Adipocyte (in vitro differentiated cells): ENCODE data around the gene CUBN.

ENCODE experiments used
- DNase-seq: peaks from one replicate; pipeline ENCODE4 v3.0.0-alpha.2; 2015; ENCODE audit warnings: low read depth
- H3K27me3 ChIP-seq: replicated peaks from 2 replicates; pipeline ENCODE4 v1.7.0; 2013; ENCODE audit warnings: mild to moderate bottlenecking, low read length, moderate library complexity; ENCODE audit not compliant: control insufficient read depth, insufficient read depth
- H3K36me3 ChIP-seq: 2 replicates; pipeline ENCODE4 v1.7.0; 2013; ENCODE audit warnings: low read length, mild to moderate bottlenecking, moderate library complexity; ENCODE audit not compliant: control insufficient read depth, insufficient read depth, severe bottlenecking
- H3K4me1 ChIP-seq: 2 replicates; pipeline ENCODE4 v1.7.0; 2013; ENCODE audit warnings: mild to moderate bottlenecking, low read length, moderate library complexity; ENCODE audit not compliant: control insufficient read depth, insufficient read depth
- H3K4me3 ChIP-seq: 2 replicates; pipeline ENCODE4 v1.7.0; 2013; ENCODE audit warnings: mild to moderate bottlenecking, low read length, moderate library complexity
- H3K9ac ChIP-seq: 2 replicates; pipeline ENCODE4 v1.7.0; 2013; ENCODE audit warnings: mild to moderate bottlenecking, low read length, moderate library complexity
- H3K9me3 ChIP-seq: 2 replicates; pipeline ENCODE4 v1.7.0; 2013; ENCODE audit warnings: mild to moderate bottlenecking, low read length, moderate library complexity; ENCODE audit not compliant: control insufficient read depth

The CUBN gene

GRCh38 chr10:16867990-16868389 is 261.6 kb downstream of the CUBN start:
- H3K36me3 ChIP-seq, result no peaks in the 10 kb centered on the region
- no peaks in the 10 kb centered on the region for H3K9me3 ChIP-seq
- no peak overlapping the region for H3K9ac ChIP-seq
- H3K4me1 ChIP-seq, result peaks cover 15% of the 10 kb centered on the region
- no peak for DNase-seq
- H3K4me3 ChIP-seq, result no peak overlapping the region
- H3K27me3 ChIP-seq, result no peaks in the 10 kb centered on the region

DNA sequence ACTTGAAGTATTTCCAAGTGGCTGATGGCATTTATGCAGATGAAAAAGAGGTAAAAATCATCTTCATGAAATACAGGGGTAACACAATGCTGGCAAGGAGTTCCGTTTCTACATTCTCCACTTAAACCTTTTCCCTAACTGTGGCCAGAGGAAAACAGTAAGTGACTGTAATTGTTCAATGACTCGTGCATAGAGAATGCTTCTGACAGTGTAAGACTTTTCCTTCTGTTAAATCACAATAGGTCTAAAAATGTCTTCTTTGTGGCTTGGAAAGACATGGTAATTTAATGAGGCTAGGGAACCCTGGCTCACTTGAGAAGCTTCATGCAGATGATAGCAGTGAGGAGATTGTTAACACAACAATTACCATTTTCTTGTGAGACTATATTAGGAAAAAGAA is 262.1 kb downstream of the CUBN start:
- Histone ChIP-seq H3K9me3 (no peaks in the 10 kb centered on the region), H3K9ac (no peak overlapping the region), H3K4me1 (peaks cover 15% of the 10 kb centered on the region), H3K27me3 (no peaks in the 10 kb centered on the region), H3K4me3 (no peak overlapping the region), H3K36me3 (no peaks in the 10 kb centered on the region)
- peak; percentile 61 for DNase-seq

DNA sequence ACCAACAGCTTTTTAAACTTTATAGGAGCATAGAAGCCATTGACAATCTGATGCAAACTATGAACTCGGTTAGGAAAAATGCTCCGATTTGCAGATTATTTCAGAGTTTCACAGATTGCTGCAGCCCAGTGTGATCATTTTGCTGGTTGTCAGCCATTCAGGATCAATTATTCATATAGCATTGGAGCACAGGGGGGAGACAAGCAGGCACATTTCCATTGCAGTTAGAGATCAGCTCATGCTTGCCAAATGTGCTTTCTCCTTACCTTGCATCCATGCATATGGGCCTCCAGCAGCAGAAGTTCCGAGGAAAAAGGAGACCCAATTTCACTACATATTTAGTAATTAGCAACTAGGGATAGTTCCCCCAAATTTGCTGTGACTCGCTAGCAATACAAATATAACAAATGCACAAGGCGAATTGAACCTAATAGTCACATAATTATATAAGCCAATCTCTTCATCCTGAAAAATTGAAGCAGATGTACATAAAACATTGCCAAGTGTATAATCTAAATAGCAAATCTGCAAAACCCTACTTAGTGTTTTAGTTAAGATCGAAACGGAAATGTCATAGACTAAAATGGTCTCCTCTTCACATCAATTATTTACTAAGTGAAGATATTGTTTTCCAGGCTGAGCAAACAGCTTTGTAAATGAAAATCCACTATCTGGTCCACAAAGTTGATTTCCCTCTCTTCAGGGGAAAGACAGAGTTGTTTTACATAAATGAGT is 262.9 kb downstream of the CUBN start:
- peaks cover 15% of the 10 kb centered on the region for H3K4me1 ChIP-seq
- H3K36me3 ChIP-seq, result no peaks in the 10 kb centered on the region
- no peaks in the 10 kb centered on the region for H3K27me3 ChIP-seq
- H3K9ac ChIP-seq, result no peak overlapping the region
- no peaks in the 10 kb centered on the region for H3K9me3 ChIP-seq
- DNase-seq, result no peak
- H3K4me3 ChIP-seq, result no peak overlapping the region

DNA sequence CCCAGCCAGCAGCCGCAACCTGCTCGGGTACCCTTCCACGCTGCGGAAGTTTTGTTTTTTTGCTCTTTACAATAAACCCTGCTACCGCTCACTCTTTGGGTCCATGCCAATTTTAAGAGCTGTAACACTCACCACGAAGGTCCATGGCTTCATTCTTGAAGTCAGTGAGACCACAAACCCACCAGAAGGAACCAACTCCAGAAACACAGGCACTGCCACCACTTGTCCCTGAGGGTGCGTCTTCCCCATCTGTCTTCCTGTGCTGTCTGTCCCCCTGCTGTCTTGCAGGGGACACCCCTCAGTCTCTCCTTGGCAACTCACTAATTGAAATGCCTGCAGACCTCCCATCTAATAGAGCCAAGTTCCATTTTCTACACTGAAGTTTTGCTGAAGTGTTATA is 263.8 kb downstream of the CUBN start:
- H3K4me1 ChIP-seq, result peaks cover 15% of the 10 kb centered on the region
- no peaks in the 10 kb centered on the region for H3K9me3 ChIP-seq
- H3K4me3 ChIP-seq, result no peak overlapping the region
- no peak overlapping the region for H3K9ac ChIP-seq
- no peak for DNase-seq
- no peaks in the 10 kb centered on the region for H3K36me3 ChIP-seq
- H3K27me3 ChIP-seq, result no peaks in the 10 kb centered on the region

DNA sequence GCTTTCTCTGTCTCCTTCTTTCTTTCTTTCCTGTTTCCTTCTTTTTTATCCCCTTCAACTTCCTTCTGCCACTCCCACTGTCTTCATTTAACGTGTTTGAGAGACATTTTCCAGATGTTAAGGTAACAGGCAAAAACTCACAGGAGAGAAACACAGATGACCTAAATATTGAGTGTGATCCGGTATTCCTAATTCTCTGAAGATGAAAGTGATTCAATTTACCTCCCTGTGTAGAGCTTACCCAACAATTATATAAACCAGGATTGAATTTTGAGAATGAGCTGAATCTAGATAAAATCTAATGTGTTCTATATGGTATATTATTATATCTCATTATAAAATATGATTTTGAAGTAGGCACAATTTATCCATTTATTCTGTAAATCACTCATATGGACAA is 265.8 kb downstream of the CUBN start:
- Histone ChIP-seq H3K4me1 (peaks cover 15% of the 10 kb centered on the region), H3K4me3 (no peak overlapping the region), H3K36me3 (no peaks in the 10 kb centered on the region), H3K9me3 (peaks cover 3% of the 10 kb centered on the region), H3K27me3 (no peaks in the 10 kb centered on the region), H3K9ac (no peak overlapping the region)
- DNase-seq, result no peak

DNA sequence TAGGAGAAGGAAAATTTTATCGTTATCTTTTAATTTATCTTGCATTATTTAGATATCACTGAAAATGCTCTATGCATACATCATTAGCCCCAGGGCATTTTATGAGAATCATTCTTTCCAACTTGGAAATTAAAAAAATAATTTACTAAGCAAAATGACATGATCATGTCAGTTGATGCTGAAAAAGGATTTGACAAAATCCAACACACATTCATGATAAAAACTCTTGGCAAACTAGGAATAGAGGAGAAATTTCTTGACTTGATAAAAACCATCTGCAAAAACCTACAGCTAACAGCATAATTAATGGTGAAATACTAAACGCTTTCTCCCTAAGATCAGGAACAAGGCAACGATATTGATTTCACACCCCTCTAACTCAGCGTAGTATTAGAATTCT is 272.2 kb downstream of the CUBN start:
- H3K4me1 ChIP-seq, result no peaks in the 10 kb centered on the region
- H3K9me3 ChIP-seq, result peaks cover 3% of the 10 kb centered on the region
- H3K27me3 ChIP-seq, result no peaks in the 10 kb centered on the region
- no peak overlapping the region for H3K4me3 ChIP-seq
- no peak for DNase-seq
- H3K36me3 ChIP-seq, result no peaks in the 10 kb centered on the region
- H3K9ac ChIP-seq, result no peak overlapping the region

- H3K27me3 ChIP-seq, result no peaks in the 10 kb centered on the region
- peaks cover 3% of the 10 kb centered on the region for H3K9me3 ChIP-seq
- H3K36me3 ChIP-seq, result no peaks in the 10 kb centered on the region
- H3K9ac ChIP-seq, result no peak overlapping the region
- no peak overlapping the region for H3K4me3 ChIP-seq
- no peaks in the 10 kb centered on the region for H3K4me1 ChIP-seq
- DNase-seq, result peak; percentile 74
Observed at GRCh38 chr10:16856567-16856966, 273.0 kb downstream of the CUBN start.

DNA sequence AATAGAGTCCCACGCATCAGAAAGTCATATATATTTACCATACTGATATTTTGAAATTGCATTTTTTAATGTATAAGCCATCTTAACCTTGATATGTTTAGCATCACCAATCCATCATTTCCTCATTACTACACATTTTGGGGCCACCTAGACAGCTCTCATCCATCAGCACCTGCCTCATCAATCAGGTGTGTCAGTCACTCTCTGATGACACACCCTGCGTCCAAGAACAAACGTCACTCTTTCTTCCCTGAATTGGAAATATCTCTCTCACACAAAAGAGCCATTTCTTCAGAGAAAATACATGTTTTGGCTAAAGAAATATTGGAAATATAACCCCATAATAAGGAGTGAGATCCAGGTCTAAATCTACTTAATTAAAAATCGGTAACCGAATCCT is 273.5 kb downstream of the CUBN start:
- H3K9ac ChIP-seq, result no peak overlapping the region
- no peaks in the 10 kb centered on the region for H3K36me3 ChIP-seq
- peaks cover 3% of the 10 kb centered on the region for H3K9me3 ChIP-seq
- no peak overlapping the region for H3K4me3 ChIP-seq
- no peaks in the 10 kb centered on the region for H3K4me1 ChIP-seq
- DNase-seq, result no peak
- no peaks in the 10 kb centered on the region for H3K27me3 ChIP-seq

DNA sequence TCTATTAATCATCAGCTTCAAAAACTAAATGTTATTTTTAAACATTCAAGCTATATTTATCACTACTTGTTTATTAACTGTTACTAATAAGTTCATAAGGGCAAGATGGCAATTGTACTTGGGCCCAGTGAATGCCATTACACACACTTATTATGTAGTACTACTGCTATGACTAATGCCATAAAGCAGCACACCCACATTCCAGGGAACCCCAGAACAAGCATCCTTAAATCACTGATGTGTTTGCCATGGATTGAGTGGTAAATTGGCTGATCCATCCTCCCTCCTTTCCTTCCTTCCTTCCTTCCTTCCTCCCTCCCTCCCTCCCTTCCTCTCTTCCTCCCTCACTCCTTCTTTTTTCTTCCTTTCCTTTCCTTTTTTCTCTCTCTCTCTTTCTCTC is 275.0 kb downstream of the CUBN start:
- Histone ChIP-seq H3K27me3 (no peaks in the 10 kb centered on the region), H3K4me3 (no peak overlapping the region), H3K4me1 (no peaks in the 10 kb centered on the region), H3K36me3 (no peaks in the 10 kb centered on the region), H3K9ac (no peak overlapping the region), H3K9me3 (no peaks in the 10 kb centered on the region)
- DNase-seq, result no peak

GRCh38 chr10:16853809-16854208 is 275.8 kb downstream of the CUBN start:
- H3K9ac ChIP-seq, result no peak overlapping the region
- no peak for DNase-seq
- no peaks in the 10 kb centered on the region for H3K27me3 ChIP-seq
- no peaks in the 10 kb centered on the region for H3K36me3 ChIP-seq
- H3K4me3 ChIP-seq, result no peak overlapping the region
- peaks cover under 1% of the 10 kb centered on the region for H3K4me1 ChIP-seq
- H3K9me3 ChIP-seq, result no peaks in the 10 kb centered on the region

DNA sequence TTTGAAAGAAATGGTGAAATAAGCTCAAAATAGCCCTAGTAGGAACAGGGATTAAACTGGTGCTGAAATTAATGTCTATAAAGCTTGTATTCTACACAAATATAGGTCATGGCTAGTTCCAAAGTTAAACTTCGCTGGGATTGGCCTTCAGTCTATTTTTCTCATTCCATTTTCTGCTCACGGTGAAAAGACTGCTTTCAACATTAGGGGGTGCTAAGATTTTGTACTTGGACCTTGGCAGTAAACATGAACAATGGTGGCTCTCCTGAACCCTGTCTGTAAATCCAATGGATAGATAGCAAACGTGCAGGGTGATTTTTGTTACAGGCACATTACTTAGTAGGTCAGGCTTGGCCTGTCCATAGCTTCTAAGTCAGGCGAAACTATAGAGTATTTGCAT is 276.4 kb downstream of the CUBN start:
- no peak overlapping the region for H3K9ac ChIP-seq
- peak; percentile 74 for DNase-seq

DNA sequence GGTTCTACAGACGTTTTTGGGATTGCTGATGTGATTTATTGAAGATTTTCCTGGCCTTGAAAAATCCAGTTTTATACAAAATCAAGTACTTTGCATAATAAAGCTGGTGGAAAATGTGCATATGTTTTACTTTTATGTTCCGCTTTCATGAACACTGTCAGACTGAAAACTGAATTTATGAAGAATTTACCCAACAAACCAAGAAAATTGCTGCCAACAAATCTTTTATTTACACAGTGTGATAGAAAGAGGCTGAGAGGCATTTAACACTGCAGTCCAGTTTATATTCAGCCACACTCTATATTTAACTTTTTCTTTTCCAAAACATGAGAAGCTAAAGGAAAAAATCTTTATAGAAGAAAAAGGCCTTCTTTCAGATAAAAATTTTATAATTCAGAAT is 277.0 kb downstream of the CUBN start:
- H3K36me3 ChIP-seq, result no peaks in the 10 kb centered on the region
- H3K4me1 ChIP-seq, result peaks cover 6% of the 10 kb centered on the region
- H3K9ac ChIP-seq, result no peak overlapping the region
- H3K27me3 ChIP-seq, result no peaks in the 10 kb centered on the region
- H3K9me3 ChIP-seq, result no peaks in the 10 kb centered on the region
- H3K4me3 ChIP-seq, result no peak overlapping the region
- DNase-seq, result no peak

More for the DNA sequence above, 276.4 kb downstream of the CUBN start:
- H3K4me1 ChIP-seq, result peaks cover 6% of the 10 kb centered on the region
- no peak overlapping the region for H3K4me3 ChIP-seq
- no peaks in the 10 kb centered on the region for H3K27me3 ChIP-seq
- H3K9me3 ChIP-seq, result no peaks in the 10 kb centered on the region
- no peaks in the 10 kb centered on the region for H3K36me3 ChIP-seq
